ENCODE results near the gene PDE6A. TPM values are rescaled to one million over a fixed set of nuclear protein-coding genes. Genes with fewer than 3 reads are reported as not detected.

PDE6A gene
- total RNA-seq, 1 donor from 2014 or later: not detected

GRCh38 chr5:149900390-149900789 is 44.2 kb downstream of the PDE6A start:
- Histone ChIP-seq H3K36me3 (ENCODE audit: control insufficient read depth in 3 of 3, insufficient read depth in 3 of 3, low read length in 3 of 3) (no peaks in the 10 kb centered on the region), H3K27ac (ENCODE audit: low read depth, low read length) (no peak overlapping the region), H3K27me3 (ENCODE audit: control insufficient read depth in 3 of 3, insufficient read depth in 3 of 3, low read length in 3 of 3) (no peaks in the 10 kb centered on the region), H3K4me3 (ENCODE audit: low read length in 3 of 3) (no peak overlapping the region), H3K4me1 (ENCODE audit: control insufficient read depth in 3 of 3, insufficient read depth in 3 of 3, low read length in 3 of 3) (peaks cover 0 to 14% (median 11%) of the 10 kb centered on the region in 3 donors), H3K9me3 (ENCODE audit: control insufficient read depth in 3 of 3, low read length in 3 of 3) (no peaks in the 10 kb centered on the region), H3K9ac (ENCODE audit: low read depth in 1 of 3, low read length in 3 of 3) (no peak overlapping the region)

- no peaks in the 10 kb centered on the region for H3K9me3 ChIP-seq (ENCODE audit: control insufficient read depth in 3 of 3, low read length in 3 of 3)
Observed at GRCh38 chr5:149898811-149899210, 45.8 kb downstream of the PDE6A start.

GRCh38 chr5:149895416-149896345 is 48.9 kb downstream of the PDE6A start:
- Histone ChIP-seq H3K27ac (ENCODE audit: low read depth, low read length) (no peak overlapping the region), H3K27me3 (ENCODE audit: control insufficient read depth in 3 of 3, insufficient read depth in 3 of 3, low read length in 3 of 3) (no peaks in the 10 kb centered on the region), H3K36me3 (ENCODE audit: control insufficient read depth in 3 of 3, insufficient read depth in 3 of 3, low read length in 3 of 3) (no peaks in the 10 kb centered on the region), H3K4me1 (ENCODE audit: control insufficient read depth in 3 of 3, insufficient read depth in 3 of 3, low read length in 3 of 3) (no peaks in the 10 kb centered on the region), H3K9ac (ENCODE audit: low read depth in 1 of 3, low read length in 3 of 3) (no peak overlapping the region), H3K4me3 (ENCODE audit: low read length in 3 of 3) (no peak overlapping the region), H3K9me3 (ENCODE audit: control insufficient read depth in 3 of 3, low read length in 3 of 3) (no peaks in the 10 kb centered on the region)

More at GRCh38 chr5:149898811-149899210, 45.8 kb downstream of the PDE6A start:
- H3K36me3 ChIP-seq (ENCODE audit: control insufficient read depth in 3 of 3, insufficient read depth in 3 of 3, low read length in 3 of 3): no peaks in the 10 kb centered on the region
- peaks cover 0 to 1% (median 0%) of the 10 kb centered on the region in 3 donors for H3K4me1 ChIP-seq (ENCODE audit: control insufficient read depth in 3 of 3, insufficient read depth in 3 of 3, low read length in 3 of 3)
- no peak overlapping the region for H3K9ac ChIP-seq (ENCODE audit: low read depth in 1 of 3, low read length in 3 of 3)
- no peak overlapping the region for H3K27ac ChIP-seq (ENCODE audit: low read depth, low read length)
- H3K27me3 ChIP-seq (ENCODE audit: control insufficient read depth in 3 of 3, insufficient read depth in 3 of 3, low read length in 3 of 3): no peaks in the 10 kb centered on the region
- no peak overlapping the region for H3K4me3 ChIP-seq (ENCODE audit: low read length in 3 of 3)

GRCh38 chr5:149894237-149894636 is 50.4 kb downstream of the PDE6A start:
- H3K27ac ChIP-seq (ENCODE audit: low read depth, low read length): no peak overlapping the region
- no peaks in the 10 kb centered on the region for H3K36me3 ChIP-seq (ENCODE audit: control insufficient read depth in 3 of 3, insufficient read depth in 3 of 3, low read length in 3 of 3)
- no peak overlapping the region for H3K4me3 ChIP-seq (ENCODE audit: low read length in 3 of 3)
- H3K9ac ChIP-seq (ENCODE audit: low read depth in 1 of 3, low read length in 3 of 3): no peak overlapping the region
- H3K9me3 ChIP-seq (ENCODE audit: control insufficient read depth in 3 of 3, low read length in 3 of 3): no peaks in the 10 kb centered on the region
- no peaks in the 10 kb centered on the region for H3K4me1 ChIP-seq (ENCODE audit: control insufficient read depth in 3 of 3, insufficient read depth in 3 of 3, low read length in 3 of 3)
- no peaks in the 10 kb centered on the region for H3K27me3 ChIP-seq (ENCODE audit: control insufficient read depth in 3 of 3, insufficient read depth in 3 of 3, low read length in 3 of 3)

- Histone ChIP-seq H3K36me3 (ENCODE audit: control insufficient read depth in 3 of 3, insufficient read depth in 3 of 3, low read length in 3 of 3) (no peaks in the 10 kb centered on the region), H3K27me3 (ENCODE audit: control insufficient read depth in 3 of 3, insufficient read depth in 3 of 3, low read length in 3 of 3) (no peaks in the 10 kb centered on the region), H3K27ac (ENCODE audit: low read depth, low read length) (no peak overlapping the region), H3K9me3 (ENCODE audit: control insufficient read depth in 3 of 3, low read length in 3 of 3) (no peaks in the 10 kb centered on the region), H3K4me1 (ENCODE audit: control insufficient read depth in 3 of 3, insufficient read depth in 3 of 3, low read length in 3 of 3) (no peaks in the 10 kb centered on the region), H3K4me3 (ENCODE audit: low read length in 3 of 3) (no peak overlapping the region), H3K9ac (ENCODE audit: low read depth in 1 of 3, low read length in 3 of 3) (no peak overlapping the region)
Observed at GRCh38 chr5:149893403-149893931, 51.1 kb downstream of the PDE6A start.

- no peaks in the 10 kb centered on the region for H3K27me3 ChIP-seq (ENCODE audit: control insufficient read depth in 3 of 3, insufficient read depth in 3 of 3, low read length in 3 of 3)
- H3K27ac ChIP-seq (ENCODE audit: low read depth, low read length): no peak overlapping the region
- peaks cover 0 to 5% (median 3%) of the 10 kb centered on the region in 3 donors for H3K4me1 ChIP-seq (ENCODE audit: control insufficient read depth in 3 of 3, insufficient read depth in 3 of 3, low read length in 3 of 3)
- H3K9me3 ChIP-seq (ENCODE audit: control insufficient read depth in 3 of 3, low read length in 3 of 3): no peaks in the 10 kb centered on the region
- H3K9ac ChIP-seq (ENCODE audit: low read depth in 1 of 3, low read length in 3 of 3): no peak overlapping the region
- H3K36me3 ChIP-seq (ENCODE audit: control insufficient read depth in 3 of 3, insufficient read depth in 3 of 3, low read length in 3 of 3): no peaks in the 10 kb centered on the region
- no peak overlapping the region for H3K4me3 ChIP-seq (ENCODE audit: low read length in 3 of 3)
Observed at GRCh38 chr5:149892594-149892993, 52.0 kb downstream of the PDE6A start.

- Histone ChIP-seq H3K9me3 (ENCODE audit: control insufficient read depth in 3 of 3, low read length in 3 of 3) (no peaks in the 10 kb centered on the region), H3K27me3 (ENCODE audit: control insufficient read depth in 3 of 3, insufficient read depth in 3 of 3, low read length in 3 of 3) (no peaks in the 10 kb centered on the region), H3K4me3 (ENCODE audit: low read length in 3 of 3) (no peak overlapping the region), H3K4me1 (ENCODE audit: control insufficient read depth in 3 of 3, insufficient read depth in 3 of 3, low read length in 3 of 3) (peaks cover 0 to 5% (median 4%) of the 10 kb centered on the region in 3 donors), H3K9ac (ENCODE audit: low read depth in 1 of 3, low read length in 3 of 3) (no peak overlapping the region), H3K36me3 (ENCODE audit: control insufficient read depth in 3 of 3, insufficient read depth in 3 of 3, low read length in 3 of 3) (no peaks in the 10 kb centered on the region), H3K27ac (ENCODE audit: low read depth, low read length) (no peak overlapping the region)
Observed at GRCh38 chr5:149888280-149888679, 56.3 kb downstream of the PDE6A start.

GRCh38 chr5:149887622-149888183 is 56.9 kb downstream of the PDE6A start:
- Histone ChIP-seq H3K27me3 (ENCODE audit: control insufficient read depth in 3 of 3, insufficient read depth in 3 of 3, low read length in 3 of 3) (no peaks in the 10 kb centered on the region), H3K4me1 (ENCODE audit: control insufficient read depth in 3 of 3, insufficient read depth in 3 of 3, low read length in 3 of 3) (peaks cover 0 to 5% (median 4%) of the 10 kb centered on the region in 3 donors), H3K9ac (ENCODE audit: low read depth in 1 of 3, low read length in 3 of 3) (no peak overlapping the region), H3K4me3 (ENCODE audit: low read length in 3 of 3) (no peak overlapping the region), H3K9me3 (ENCODE audit: control insufficient read depth in 3 of 3, low read length in 3 of 3) (no peaks in the 10 kb centered on the region), H3K36me3 (ENCODE audit: control insufficient read depth in 3 of 3, insufficient read depth in 3 of 3, low read length in 3 of 3) (no peaks in the 10 kb centered on the region), H3K27ac (ENCODE audit: low read depth, low read length) (no peak overlapping the region)

GRCh38 chr5:149886692-149887470 is 57.7 kb downstream of the PDE6A start:
- Histone ChIP-seq H3K9ac (ENCODE audit: low read depth in 1 of 3, low read length in 3 of 3) (no peak overlapping the region), H3K4me1 (ENCODE audit: control insufficient read depth in 3 of 3, insufficient read depth in 3 of 3, low read length in 3 of 3) (peaks cover 0 to 5% (median 4%) of the 10 kb centered on the region in 3 donors), H3K27ac (ENCODE audit: low read depth, low read length) (no peak overlapping the region), H3K9me3 (ENCODE audit: control insufficient read depth in 3 of 3, low read length in 3 of 3) (no peaks in the 10 kb centered on the region), H3K4me3 (ENCODE audit: low read length in 3 of 3) (no peak overlapping the region), H3K27me3 (ENCODE audit: control insufficient read depth in 3 of 3, insufficient read depth in 3 of 3, low read length in 3 of 3) (no peaks in the 10 kb centered on the region), H3K36me3 (ENCODE audit: control insufficient read depth in 3 of 3, insufficient read depth in 3 of 3, low read length in 3 of 3) (no peaks in the 10 kb centered on the region)
